Right ventricle myocardium inferior (tissue), 1 donor: ENCODE results near the gene KLHL1. TPM values are rescaled to one million over a fixed set of nuclear protein-coding genes. Genes with fewer than 3 reads are reported as not detected.

ENCODE experiments used
- ATAC-seq: fragments of 200-7000 bp; cut with Tn5 transposase; one replicate; pipeline ENCODE4 v1.9.1; 2020; ENCODE audit warnings: mild to moderate bottlenecking, moderate library complexity
- DNase-seq: peaks from one replicate; pipeline ENCODE4 v3.0.0; 2021; ENCODE audit errors: missing footprints
- intact Hi-C: fragments of 100-400 bp; cut with DNase I; formaldehyde crosslinking; loops from one replicate; pipeline ENCODE4 v1.11.0; 2022
- total RNA-seq: library from RNA; stranded (reverse); fragmentation: NEBNext Ultra II Directional; extraction: Animal tissue kit (Norgen Biotek cat#: 25700); gene quantifications from one replicate; pipeline ENCODE4 v1.2.1, GENCODE V29; 2021
- donor health status: DM: no; HTN: yes; CAD: no; lungs with severe emphysema.

KLHL1 gene
- total RNA-seq, 1 donor from 2014 or later = not detected

- ATAC-seq (no peak), DNase-seq (no peak)
- intact Hi-C loops = no loop called here
Measured at GRCh38 chr13:69904784-69905183, 203.5 kb downstream of the KLHL1 start.

- DNase-seq (no peak), ATAC-seq (no peak)
- intact Hi-C loops = no loop called here
Measured at GRCh38 chr13:69903081-69903480, 205.2 kb downstream of the KLHL1 start.

- ATAC-seq = no peak
- intact Hi-C loops = no loop called here
- no peak for DNase-seq
Measured at GRCh38 chr13:69882451-69882850, 225.8 kb downstream of the KLHL1 start.

- ATAC-seq (no peak), DNase-seq (no peak)
- intact Hi-C loops = no loop called here
Measured at GRCh38 chr13:69879936-69880335, 228.3 kb downstream of the KLHL1 start.

- ATAC-seq (no peak), DNase-seq (no peak)
- intact Hi-C loops = no loop called here
Measured at GRCh38 chr13:69872321-69873047, 235.8 kb downstream of the KLHL1 start.

GRCh38 chr13:69866555-69866954 is 241.7 kb downstream of the KLHL1 start:
- DNase-seq (no peak), ATAC-seq (no peak)
- intact Hi-C loops = no loop called here

GRCh38 chr13:69857183-69857821 is 250.9 kb downstream of the KLHL1 start:
- ATAC-seq = no peak
- DNase-seq = no peak
- intact Hi-C loops = loop anchor here (5.0 kb wide), 1 partner anchor 325 kb away; no protein-coding TSS in a partner anchor

GRCh38 chr13:69856331-69856730 is 251.9 kb downstream of the KLHL1 start:
- intact Hi-C loops = loop anchor here (5.0 kb wide), 1 partner anchor 324 kb away; no protein-coding TSS in a partner anchor
- DNase-seq = no peak
- no peak for ATAC-seq

GRCh38 chr13:69828527-69828926 is 279.7 kb downstream of the KLHL1 start:
- no peak for ATAC-seq
- intact Hi-C loops = no loop called here
- DNase-seq = no peak

GRCh38 chr13:69820180-69820579 is 288.1 kb downstream of the KLHL1 start:
- ATAC-seq = no peak
- intact Hi-C loops = no loop called here
- DNase-seq = no peak

- ATAC-seq = no peak
- no peak for DNase-seq
- intact Hi-C loops = no loop called here
Measured at GRCh38 chr13:69817333-69817869, 290.9 kb downstream of the KLHL1 start.

- DNase-seq = no peak
- intact Hi-C loops = no loop called here
- ATAC-seq = no peak
Measured at GRCh38 chr13:69809152-69809551, 299.1 kb downstream of the KLHL1 start.

- intact Hi-C loops = no loop called here
- ATAC-seq (no peak), DNase-seq (no peak)
Measured at GRCh38 chr13:69796256-69796655, 312.0 kb downstream of the KLHL1 start.

GRCh38 chr13:69793783-69794453 is 314.3 kb downstream of the KLHL1 start:
- DNase-seq (no peak), ATAC-seq (no peak)
- intact Hi-C loops = no loop called here

- intact Hi-C loops = no loop called here
- DNase-seq = no peak
- ATAC-seq = no peak
Measured at GRCh38 chr13:69776937-69777336, 331.3 kb downstream of the KLHL1 start.

GRCh38 chr13:69769608-69770007 is 338.6 kb downstream of the KLHL1 start:
- no peak for ATAC-seq
- intact Hi-C loops = no loop called here
- DNase-seq = no peak

- intact Hi-C loops = no loop called here
- ATAC-seq = no peak
- DNase-seq = no peak
Measured at GRCh38 chr13:69761581-69761980, 346.7 kb downstream of the KLHL1 start.

GRCh38 chr13:69755101-69755500 is 353.2 kb downstream of the KLHL1 start:
- DNase-seq (no peak), ATAC-seq (no peak)
- intact Hi-C loops = no loop called here

GRCh38 chr13:69751259-69751658 is 357.0 kb downstream of the KLHL1 start:
- ATAC-seq = no peak
- DNase-seq = no peak
- intact Hi-C loops = no loop called here
